GM18909 (cell line): Measurements from ENCODE around the gene SLC4A7.

Experiments used
- ATAC-seq: cut with Tn5 transposase; IDR thresholded peaks from one replicate; pipeline ENCODE4 v1.9.1; 2021; ENCODE audit warnings: mild to moderate bottlenecking; ENCODE audit not compliant: unreplicated experiment, poor library complexity

Gene SLC4A7

GRCh38 chr3:27368831-27369607 lies 115.2 kb downstream of the SLC4A7 start, which contains the start of gene NEK10:
Gene NEK10 (minus strand): TSS chr3:27369383. CDS start chr3:27352882, 16,501 bp downstream.
- peak; percentile 100 for ATAC-seq

GRCh38 chr3:27366062-27366591 lies 118.1 kb downstream of the SLC4A7 start:
- no peak for ATAC-seq

GRCh38 chr3:27360113-27361078 lies 123.8 kb downstream of the SLC4A7 start:
- ATAC-seq: peak; percentile 66

GRCh38 chr3:27358372-27358771 lies 125.8 kb downstream of the SLC4A7 start:
- ATAC-seq: no peak

- ATAC-seq: peak; percentile 88
Measured at GRCh38 chr3:27357665-27358258, 126.4 kb downstream of the SLC4A7 start.

GRCh38 chr3:27356976-27357375 lies 127.2 kb downstream of the SLC4A7 start:
- ATAC-seq: no peak

GRCh38 chr3:27354588-27355203 lies 129.5 kb downstream of the SLC4A7 start:
- ATAC-seq: no peak

- no peak for ATAC-seq
Measured at GRCh38 chr3:27354161-27354560, 130.0 kb downstream of the SLC4A7 start.

- ATAC-seq: no peak
Measured at GRCh38 chr3:27353221-27353620, 131.0 kb downstream of the SLC4A7 start.

- no peak for ATAC-seq
Measured at GRCh38 chr3:27352047-27352446, 132.1 kb downstream of the SLC4A7 start.

- peak; percentile 80 for ATAC-seq
Measured at GRCh38 chr3:27349832-27350231, 134.4 kb downstream of the SLC4A7 start.

- ATAC-seq: no peak
Measured at GRCh38 chr3:27345959-27346865, 138.0 kb downstream of the SLC4A7 start.

GRCh38 chr3:27345493-27345892 lies 138.7 kb downstream of the SLC4A7 start:
- no peak for ATAC-seq

- no peak for ATAC-seq
Measured at GRCh38 chr3:27345045-27345444, 139.1 kb downstream of the SLC4A7 start.

GRCh38 chr3:27344192-27344591 lies 140.0 kb downstream of the SLC4A7 start:
- no peak for ATAC-seq

- ATAC-seq: no peak
Measured at GRCh38 chr3:27342267-27342666, 141.9 kb downstream of the SLC4A7 start.

GRCh38 chr3:27340534-27340933 lies 143.7 kb downstream of the SLC4A7 start:
- ATAC-seq: peak; percentile 93

- no peak for ATAC-seq
Measured at GRCh38 chr3:27335571-27335970, 148.6 kb downstream of the SLC4A7 start.

- no peak for ATAC-seq
Measured at GRCh38 chr3:27333843-27334242, 150.3 kb downstream of the SLC4A7 start.
